NCI-H1092 (cell line): Measurements from ENCODE around the gene IL36G.
"Not testable (repeated sequence)": the region's sequence is repeated elsewhere in the genome, so short reads cannot be mapped to it uniquely, and the experiment has no call there.

Experiments used
- DNase-seq: peaks from one replicate; lab custom pipeline; 2025; lab: John Stamatoyannopoulos, UW

Gene IL36G

GRCh38 chr2:112977559-112978056, at the start of gene IL36G:
Gene IL36G, plus strand, starts transcription at chr2:112978006. Its CDS starts 633 bp downstream, at chr2:112978639.
- DNase-seq, result no peak

GRCh38 chr2:112933261-112933660, 44.5 kb upstream of the IL36G start:
- no peak for DNase-seq

- not testable (repeated sequence) for DNase-seq
These were observed 43.7 kb upstream of the IL36G start for GRCh38 chr2:112934117-112934516.

GRCh38 chr2:112936927-112937232, 40.9 kb upstream of the IL36G start:
- no peak for DNase-seq

- no peak for DNase-seq
These were observed 38.9 kb upstream of the IL36G start for GRCh38 chr2:112938904-112939303.

GRCh38 chr2:112939425-112939824, 38.4 kb upstream of the IL36G start:
- no peak for DNase-seq

GRCh38 chr2:112940859-112941625, 36.8 kb upstream of the IL36G start:
- DNase-seq, result no peak

GRCh38 chr2:112941753-112942653, 35.8 kb upstream of the IL36G start:
- peak; percentile 44 for DNase-seq

GRCh38 chr2:112942654-112943002, 35.2 kb upstream of the IL36G start:
- DNase-seq, result no peak

- no peak for DNase-seq
These were observed 32.8 kb upstream of the IL36G start for GRCh38 chr2:112944971-112945370.

- no peak for DNase-seq
These were observed 31.7 kb upstream of the IL36G start for GRCh38 chr2:112946086-112946485.

GRCh38 chr2:112947374-112947773, 30.4 kb upstream of the IL36G start:
- no peak for DNase-seq

- no peak for DNase-seq
These were observed 28.4 kb upstream of the IL36G start for GRCh38 chr2:112949456-112949855.

GRCh38 chr2:112954364-112954763, 23.4 kb upstream of the IL36G start:
- DNase-seq, result no peak

- no peak for DNase-seq
These were observed 20.3 kb upstream of the IL36G start for GRCh38 chr2:112957511-112957910.

GRCh38 chr2:112958428-112959108, 19.2 kb upstream of the IL36G start:
- DNase-seq, result peak; percentile 31

- DNase-seq, result no peak
These were observed 18.5 kb upstream of the IL36G start for GRCh38 chr2:112959109-112959812.

GRCh38 chr2:112960230-112960825, 17.5 kb upstream of the IL36G start:
- no peak for DNase-seq

- DNase-seq, result no peak
These were observed 15.3 kb upstream of the IL36G start for GRCh38 chr2:112962308-112963175.

- no peak for DNase-seq
These were observed 10.8 kb upstream of the IL36G start for GRCh38 chr2:112967023-112967422.
